ENCODE data around the gene ZBTB2.

DNA sequence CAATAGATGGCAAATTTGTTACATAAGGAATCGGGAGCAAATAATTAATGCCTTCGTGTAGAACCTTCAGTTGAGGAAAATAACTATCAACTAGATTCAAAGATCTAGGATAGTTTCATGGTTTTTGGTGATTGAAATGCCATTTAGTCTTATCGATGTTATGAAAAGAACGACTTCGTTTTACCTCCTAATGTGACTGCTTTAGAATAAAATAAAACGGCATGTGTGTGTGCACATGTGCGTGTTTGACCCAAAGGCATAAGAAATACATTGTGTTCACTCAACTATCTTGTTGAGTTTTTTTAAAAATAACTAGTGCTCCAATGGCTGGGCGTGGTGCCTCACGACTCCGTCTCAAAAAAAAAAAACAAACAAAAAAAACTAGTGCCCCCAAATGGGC lies 37.6 kb downstream of the ZBTB2 start:
- TF ChIP-seq, protein P1, sequence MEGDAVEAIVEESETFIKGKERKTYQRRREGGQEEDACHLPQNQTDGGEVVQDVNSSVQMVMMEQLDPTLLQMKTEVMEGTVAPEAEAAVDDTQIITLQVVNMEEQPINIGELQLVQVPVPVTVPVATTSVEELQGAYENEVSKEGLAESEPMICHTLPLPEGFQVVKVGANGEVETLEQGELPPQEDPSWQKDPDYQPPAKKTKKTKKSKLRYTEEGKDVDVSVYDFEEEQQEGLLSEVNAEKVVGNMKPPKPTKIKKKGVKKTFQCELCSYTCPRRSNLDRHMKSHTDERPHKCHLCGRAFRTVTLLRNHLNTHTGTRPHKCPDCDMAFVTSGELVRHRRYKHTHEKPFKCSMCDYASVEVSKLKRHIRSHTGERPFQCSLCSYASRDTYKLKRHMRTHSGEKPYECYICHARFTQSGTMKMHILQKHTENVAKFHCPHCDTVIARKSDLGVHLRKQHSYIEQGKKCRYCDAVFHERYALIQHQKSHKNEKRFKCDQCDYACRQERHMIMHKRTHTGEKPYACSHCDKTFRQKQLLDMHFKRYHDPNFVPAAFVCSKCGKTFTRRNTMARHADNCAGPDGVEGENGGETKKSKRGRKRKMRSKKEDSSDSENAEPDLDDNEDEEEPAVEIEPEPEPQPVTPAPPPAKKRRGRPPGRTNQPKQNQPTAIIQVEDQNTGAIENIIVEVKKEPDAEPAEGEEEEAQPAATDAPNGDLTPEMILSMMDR (conservative IDR thresholded peaks at IDR 0.05; ENCODE audit: low read depth, low read length), result no peak
- TF ChIP-seq EZH2 (IDR thresholded peaks at IDR 0.05; ENCODE audit: low read length, unreplicated experiment) (no peak), EZH2phosphoT487 (IDR thresholded peaks at IDR 0.05; ENCODE audit: borderline replicate concordance, low read length) (no peak)
